Epithelial cell of proximal tubule (primary cell): Measurements from ENCODE around the gene FAM107B. TPM values are rescaled to one million over a fixed set of nuclear protein-coding genes. Genes with fewer than 3 reads are reported as not detected.

ENCODE experiments used
- DNase-seq: peaks from one replicate; pipeline ENCODE4 v3.0.0-alpha.2; 2011; ENCODE audit warnings: low read depth
- H3K4me3 ChIP-seq: 2 replicates; pipeline ENCODE4 v1.5.1; 2011; ENCODE audit warnings: low read depth, mild to moderate bottlenecking, low read length
- CTCF ChIP-seq: conservative IDR thresholded peaks from 2 replicates; pipeline ENCODE4 v1.5.1; 2012; ENCODE audit warnings: low read depth, mild to moderate bottlenecking, low read length
- total RNA-seq: library from RNA; depleted of rRNA; stranded (reverse); fragments of >200 nt; gene quantifications from 2 replicates; pipeline ENCODE4 v1.2.3, GENCODE V29; 2015

FAM107B gene
- total RNA-seq, 1 donor from 2014 or later = 46.0 TPM

- DNase-seq = no peak
- no peak for TF ChIP-seq CTCF
- no peak overlapping the region for H3K4me3 ChIP-seq
Observed at GRCh38 chr10:14476006-14476405, 298.7 kb downstream of the FAM107B start.

GRCh38 chr10:14474656-14475055, 300.0 kb downstream of the FAM107B start:
- DNase-seq = no peak
- TF ChIP-seq CTCF = no peak
- H3K4me3 ChIP-seq = no peak overlapping the region

GRCh38 chr10:14470920-14471319, 303.8 kb downstream of the FAM107B start:
- DNase-seq = no peak
- TF ChIP-seq CTCF = no peak
- H3K4me3 ChIP-seq = no peak overlapping the region

GRCh38 chr10:14468726-14469125, 306.0 kb downstream of the FAM107B start:
- H3K4me3 ChIP-seq = no peak overlapping the region
- no peak for DNase-seq
- TF ChIP-seq CTCF = no peak

Other genes starting within 250 kb of the FAM107B start
- 0.29 TPM in 1 of 2 replicates, not detected in the other for gene CDNF, start 63.1 kb upstream of the FAM107B start, total RNA-seq
- gene HSPA14, start 63.4 kb upstream of the FAM107B start, total RNA-seq = 10.7 and 17.7 TPM in 2 replicates
- gene MSANTD7, start 63.4 kb upstream of the FAM107B start, total RNA-seq = 12.1 and 13.2 TPM in 2 replicates
- 16.5 and 26.8 TPM in 2 replicates for gene SUV39H2, start 104.0 kb upstream of the FAM107B start, total RNA-seq
- gene DCLRE1C, start 179.2 kb upstream of the FAM107B start, total RNA-seq = 5.4 and 8.2 TPM in 2 replicates
- gene MEIG1, start 184.5 kb upstream of the FAM107B start, total RNA-seq = not detected in 2 replicates